Natural killer cell treated with Interleukin-12 subunit alpha and Interleukin-12 subunit beta and Interleukin-15 and Interleukin-18, amount 100 ng/mL, for 72 hours (primary cell): ENCODE results near the gene COL21A1. TPM values are rescaled to one million over a fixed set of nuclear protein-coding genes. Genes with fewer than 3 reads are reported as not detected.

Source experiments
- ATAC-seq, 2 donors: fragments of 150-1000 bp; cut with Tn5 transposase in 1 of 2; sonication (Bioruptor Pico), chemical (Tn5 transposase) in 1 of 2; 2 replicates each; pipeline ENCODE4 v1.10.0; 2021
- DNase-seq: peaks from one replicate; pipeline ENCODE4 v3.0.0; 2022; ENCODE audit warnings: low spot score
- H3K27ac Mint-ChIP-seq, 2 donors: 1 replicate in 1 of 2; 2 replicates in 1 of 2; pipeline ENCODE4 v1.8.0; 2022; ENCODE audit warnings: mixed read lengths in 2 of 2, mild to moderate bottlenecking in 1 of 2, moderate library complexity in 1 of 2
- H3K27me3 Mint-ChIP-seq, 2 donors: 1 replicate in 1 of 2; 2 replicates in 1 of 2; pipeline ENCODE4 v1.8.0; 2022; ENCODE audit warnings: mixed read lengths in 2 of 2
- H3K36me3 Mint-ChIP-seq: one replicate; pipeline ENCODE4 v1.8.0; 2022; ENCODE audit warnings: mixed read lengths
- H3K4me1 Mint-ChIP-seq, 2 donors: 1 replicate in 1 of 2; 2 replicates in 1 of 2; pipeline ENCODE4 v1.8.0; 2022; ENCODE audit warnings: low read depth in 2 of 2, mixed read lengths in 2 of 2, mild to moderate bottlenecking in 1 of 2
- H3K4me3 Mint-ChIP-seq: one replicate; pipeline ENCODE4 v1.8.0; 2022; ENCODE audit warnings: mixed read lengths
- H3K9me3 Mint-ChIP-seq: 2 replicates; pipeline ENCODE4 v1.8.0; 2022; ENCODE audit warnings: mixed read lengths
- total RNA-seq, 2 donors: library from RNA; stranded (reverse); gene quantifications; one replicate each; pipeline ENCODE4 v1.2.3, GENCODE V29; 2022

COL21A1 gene
- total RNA-seq, 2 donors from 2014 or later, result not detected

DNA sequence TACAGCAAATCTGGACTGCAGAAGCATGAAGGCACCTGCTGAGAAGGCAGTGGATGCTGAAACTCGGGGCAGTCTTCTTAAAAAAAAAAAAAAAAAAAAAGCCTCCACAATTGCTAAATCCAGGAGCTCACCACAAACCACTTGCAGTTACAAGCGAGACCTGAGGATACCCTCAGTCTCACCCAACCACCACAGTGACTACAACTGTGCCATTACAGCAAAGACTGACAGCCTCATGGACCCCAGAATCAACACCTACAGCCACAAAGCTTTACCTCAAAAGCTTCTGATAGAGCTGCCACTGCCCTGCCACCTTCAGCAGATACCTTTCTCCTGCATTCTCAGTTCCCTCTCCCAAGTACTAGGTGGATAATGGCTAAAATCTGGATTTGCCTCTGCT is 9.0 kb downstream of the COL21A1 start:
- Mint-ChIP-seq H3K9me3 (peaks cover 5% of the 10 kb centered on the region), H3K27me3 (no peaks in the 10 kb centered on the region), H3K4me3 (no peak overlapping the region), H3K27ac (no peak overlapping the region), H3K4me1 (no peaks in the 10 kb centered on the region), H3K36me3 (no peaks in the 10 kb centered on the region)
- ATAC-seq, result no peak
- no peak for DNase-seq

DNA sequence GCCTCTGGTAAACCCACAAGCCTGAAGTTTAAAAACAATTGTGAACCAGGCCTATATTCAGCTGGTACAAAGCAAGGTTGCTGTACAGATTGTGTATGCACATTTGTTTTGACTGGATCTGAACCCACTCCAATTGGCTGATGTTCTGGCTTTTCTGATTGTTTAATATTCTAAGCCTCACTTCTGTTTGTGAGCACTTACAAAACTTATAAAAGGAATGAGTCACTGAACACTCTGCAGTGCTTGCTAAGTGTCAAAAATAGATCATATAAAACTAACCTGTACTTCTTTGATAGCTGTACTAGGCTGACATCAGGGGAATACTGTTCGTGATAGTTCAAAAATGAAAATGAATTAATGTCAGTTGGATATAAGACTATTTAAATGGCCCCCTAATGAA is 12.1 kb downstream of the COL21A1 start:
- no peak for DNase-seq
- no peak for ATAC-seq
- Mint-ChIP-seq H3K36me3 (no peaks in the 10 kb centered on the region), H3K4me3 (no peak overlapping the region), H3K9me3 (peaks cover 13% of the 10 kb centered on the region), H3K4me1 (no peaks in the 10 kb centered on the region), H3K27me3 (no peaks in the 10 kb centered on the region), H3K27ac (no peak overlapping the region)

- Mint-ChIP-seq H3K4me1 (no peaks in the 10 kb centered on the region), H3K27me3 (no peaks in the 10 kb centered on the region), H3K36me3 (no peaks in the 10 kb centered on the region), H3K27ac (no peak overlapping the region), H3K9me3 (peaks cover 19% of the 10 kb centered on the region), H3K4me3 (no peak overlapping the region)
- ATAC-seq (no peak), DNase-seq (no peak)
These were observed 14.9 kb downstream of the COL21A1 start for GRCh38 chr6:56232436-56232835.

- Mint-ChIP-seq H3K27me3 (no peaks in the 10 kb centered on the region), H3K36me3 (no peaks in the 10 kb centered on the region), H3K4me1 (no peaks in the 10 kb centered on the region), H3K4me3 (no peak overlapping the region), H3K9me3 (peaks cover 19% of the 10 kb centered on the region), H3K27ac (no peak overlapping the region)
- ATAC-seq, result no peak
- DNase-seq, result no peak
These were observed 15.6 kb downstream of the COL21A1 start for GRCh38 chr6:56231827-56232226.

DNA sequence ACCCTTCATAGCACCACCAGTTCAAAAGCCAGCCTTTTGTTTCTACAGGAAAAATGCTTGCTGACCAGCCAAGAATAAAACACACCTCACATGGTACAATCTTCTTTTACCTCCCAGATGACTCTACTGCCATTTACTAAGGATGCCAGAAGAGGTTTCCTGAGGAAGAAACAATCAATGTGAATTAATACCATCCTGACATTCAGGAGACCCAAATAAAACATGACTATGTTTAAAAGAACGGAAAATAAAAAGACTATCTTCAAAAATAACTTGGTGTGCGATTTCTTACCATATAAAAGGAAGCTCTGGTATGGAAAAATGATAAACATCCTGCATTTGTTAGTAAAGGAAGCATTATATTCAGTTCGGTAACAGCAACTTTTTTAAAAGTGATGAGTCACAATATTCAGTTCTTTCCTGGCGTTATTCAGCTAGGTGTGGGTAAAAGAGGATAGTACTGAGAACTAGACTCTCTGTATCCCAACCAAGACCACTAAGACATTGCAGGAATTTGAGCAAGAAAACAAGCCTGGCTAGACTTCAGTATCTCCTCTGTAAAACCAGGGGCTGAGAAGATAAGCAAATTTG is 16.3 kb downstream of the COL21A1 start:
- Mint-ChIP-seq H3K4me3 (no peak overlapping the region), H3K27me3 (no peaks in the 10 kb centered on the region), H3K4me1 (no peaks in the 10 kb centered on the region), H3K36me3 (no peaks in the 10 kb centered on the region), H3K9me3 (peaks cover 19% of the 10 kb centered on the region), H3K27ac (no peak overlapping the region)
- DNase-seq (no peak), ATAC-seq (no peak)

GRCh38 chr6:56227071-56227879 is 20.1 kb downstream of the COL21A1 start:
- no peaks in the 10 kb centered on the region for H3K27me3 Mint-ChIP-seq
- H3K9me3 Mint-ChIP-seq, result peaks cover 8% of the 10 kb centered on the region
- no peaks in the 10 kb centered on the region for H3K4me1 Mint-ChIP-seq
- H3K36me3 Mint-ChIP-seq, result no peaks in the 10 kb centered on the region
- H3K27ac Mint-ChIP-seq, result no peak overlapping the region
- DNase-seq, result no peak
- no peak overlapping the region for H3K4me3 Mint-ChIP-seq
- no peak for ATAC-seq

GRCh38 chr6:56223995-56224394 is 23.4 kb downstream of the COL21A1 start:
- no peak overlapping the region for H3K27ac Mint-ChIP-seq
- no peaks in the 10 kb centered on the region for H3K27me3 Mint-ChIP-seq
- H3K9me3 Mint-ChIP-seq, result peaks cover 5% of the 10 kb centered on the region
- H3K4me3 Mint-ChIP-seq, result no peak overlapping the region
- DNase-seq, result no peak
- no peak for ATAC-seq
- no peaks in the 10 kb centered on the region for H3K36me3 Mint-ChIP-seq
- H3K4me1 Mint-ChIP-seq, result no peaks in the 10 kb centered on the region

- H3K36me3 Mint-ChIP-seq, result no peaks in the 10 kb centered on the region
- no peaks in the 10 kb centered on the region for H3K4me1 Mint-ChIP-seq
- H3K9me3 Mint-ChIP-seq, result no peaks in the 10 kb centered on the region
- DNase-seq (no peak), ATAC-seq (no peak)
- H3K27ac Mint-ChIP-seq, result no peak overlapping the region
- H3K4me3 Mint-ChIP-seq, result no peak overlapping the region
- no peaks in the 10 kb centered on the region for H3K27me3 Mint-ChIP-seq
These were observed 24.9 kb downstream of the COL21A1 start for GRCh38 chr6:56222499-56222898.

DNA sequence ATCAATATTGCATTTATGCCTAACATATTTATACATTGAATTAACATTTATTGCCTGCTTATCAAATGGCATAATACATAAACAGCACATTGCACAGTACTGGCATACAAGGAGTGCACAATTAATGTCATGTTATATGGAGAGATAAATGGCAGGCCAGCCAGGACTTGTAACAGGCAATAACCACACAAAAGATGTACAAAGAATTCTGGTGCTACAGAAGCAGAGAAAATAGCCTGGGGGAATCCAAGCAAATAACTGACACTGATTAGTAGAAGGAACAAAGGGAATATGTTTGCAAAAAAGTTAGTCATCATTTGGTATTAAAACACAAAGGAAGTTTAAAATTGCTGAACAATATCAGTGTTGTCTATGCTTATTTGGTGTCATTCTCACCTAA is 27.3 kb downstream of the COL21A1 start:
- Mint-ChIP-seq H3K4me1 (no peaks in the 10 kb centered on the region), H3K4me3 (no peak overlapping the region), H3K27me3 (no peaks in the 10 kb centered on the region), H3K27ac (no peak overlapping the region), H3K9me3 (peaks cover 2% of the 10 kb centered on the region), H3K36me3 (no peaks in the 10 kb centered on the region)
- DNase-seq, result no peak
- ATAC-seq, result no peak

GRCh38 chr6:56214703-56215101 is 32.7 kb downstream of the COL21A1 start:
- ATAC-seq (no peak), DNase-seq (no peak)
- H3K27me3 Mint-ChIP-seq, result no peaks in the 10 kb centered on the region
- no peak overlapping the region for H3K4me3 Mint-ChIP-seq
- no peak overlapping the region for H3K27ac Mint-ChIP-seq
- H3K36me3 Mint-ChIP-seq, result no peaks in the 10 kb centered on the region
- H3K4me1 Mint-ChIP-seq, result no peaks in the 10 kb centered on the region
- H3K9me3 Mint-ChIP-seq, result peaks cover 7% of the 10 kb centered on the region

DNA sequence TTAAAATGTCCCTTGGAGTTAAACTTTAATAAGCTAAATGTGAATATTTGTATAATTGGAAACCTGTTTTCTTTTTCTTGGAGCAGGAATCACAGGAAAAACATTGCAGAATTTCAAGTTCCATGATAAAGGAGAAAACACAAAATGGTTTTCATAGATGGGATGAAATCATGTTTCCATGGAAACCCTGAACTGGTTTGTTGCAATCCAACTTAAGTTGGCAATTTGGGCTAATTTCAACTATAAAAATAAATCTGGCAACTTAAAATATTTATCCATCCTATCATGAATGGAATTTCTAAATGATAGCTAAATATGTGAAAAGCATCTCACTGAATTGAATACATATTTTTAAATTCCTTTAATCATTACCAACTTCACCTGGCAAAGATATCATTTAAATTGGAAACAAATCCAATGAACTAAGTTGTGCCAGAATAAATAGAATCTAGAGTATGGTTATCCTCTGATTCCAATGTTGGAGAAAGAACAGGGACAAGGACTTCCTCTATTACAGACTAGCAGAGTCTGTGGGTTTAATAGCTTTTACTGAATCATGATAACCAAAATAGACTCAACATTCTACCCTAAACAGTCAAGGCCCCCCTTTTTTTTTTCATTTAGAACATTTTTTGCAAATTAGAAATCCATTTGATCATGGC is 33.2 kb downstream of the COL21A1 start:
- no peak for DNase-seq
- H3K27me3 Mint-ChIP-seq, result no peaks in the 10 kb centered on the region
- no peaks in the 10 kb centered on the region for H3K36me3 Mint-ChIP-seq
- no peak overlapping the region for H3K27ac Mint-ChIP-seq
- peaks cover 7% of the 10 kb centered on the region for H3K9me3 Mint-ChIP-seq
- H3K4me1 Mint-ChIP-seq, result no peaks in the 10 kb centered on the region
- H3K4me3 Mint-ChIP-seq, result no peak overlapping the region
- no peak for ATAC-seq

DNA sequence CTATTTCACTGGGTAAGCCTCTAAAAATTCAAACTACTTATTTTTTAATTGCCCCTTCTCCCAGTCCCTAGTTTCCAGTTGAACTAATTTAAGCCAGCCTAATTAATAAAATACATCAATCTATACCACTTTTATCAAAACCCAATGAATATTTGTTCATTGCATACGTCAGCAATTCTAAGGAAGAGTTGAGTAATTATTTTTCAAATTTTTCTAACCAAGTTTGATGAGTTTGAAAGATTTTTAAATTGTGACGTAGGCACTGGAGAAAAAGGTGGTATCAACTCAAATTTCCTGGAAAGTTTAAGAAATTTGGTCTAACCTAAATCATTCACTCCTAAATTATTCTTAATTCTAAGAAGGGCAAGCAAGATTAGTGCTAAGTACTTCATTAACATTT is 35.7 kb downstream of the COL21A1 start:
- no peak for ATAC-seq
- Mint-ChIP-seq H3K36me3 (no peaks in the 10 kb centered on the region), H3K4me1 (no peaks in the 10 kb centered on the region), H3K9me3 (peaks cover 20% of the 10 kb centered on the region), H3K27ac (no peak overlapping the region), H3K4me3 (no peak overlapping the region), H3K27me3 (no peaks in the 10 kb centered on the region)
- DNase-seq, result no peak

GRCh38 chr6:56204134-56204533 is 43.2 kb downstream of the COL21A1 start:
- Mint-ChIP-seq H3K36me3 (peaks cover 4% of the 10 kb centered on the region), H3K4me1 (no peaks in the 10 kb centered on the region), H3K4me3 (no peak overlapping the region), H3K9me3 (peaks cover 34% of the 10 kb centered on the region), H3K27ac (no peak overlapping the region), H3K27me3 (no peaks in the 10 kb centered on the region)
- ATAC-seq (no peak), DNase-seq (no peak)

DNA sequence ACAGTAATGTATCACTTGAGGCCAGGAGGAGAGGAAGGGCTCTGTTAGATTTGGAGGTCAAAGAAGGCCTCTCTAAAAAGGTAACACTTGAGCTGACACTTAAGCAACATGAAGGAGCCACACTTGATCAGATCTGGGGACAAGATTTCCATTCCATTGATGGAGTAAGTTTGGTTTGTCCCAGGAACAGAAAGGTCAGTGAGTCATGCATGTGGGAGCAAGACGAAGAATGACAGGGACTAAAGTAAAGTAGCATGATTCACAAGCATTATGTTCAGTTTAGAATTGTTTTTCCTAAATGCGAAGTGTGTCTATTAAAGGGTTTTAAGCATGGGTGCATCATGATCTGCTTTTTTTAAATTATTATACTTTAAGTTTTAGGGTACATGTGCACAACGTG is 47.4 kb downstream of the COL21A1 start:
- Mint-ChIP-seq H3K36me3 (peaks cover 9% of the 10 kb centered on the region), H3K27me3 (no peaks in the 10 kb centered on the region), H3K4me3 (no peak overlapping the region), H3K4me1 (no peaks in the 10 kb centered on the region), H3K27ac (no peak overlapping the region), H3K9me3 (peaks cover 24% of the 10 kb centered on the region)
- DNase-seq (no peak), ATAC-seq (no peak)
